COLO829 (cell line): ENCODE measurements around the gene MIA2.

Experiments
- DNase-seq: peaks from one replicate; pipeline ENCODE4 v3.0.0; 2012; ENCODE audit warnings: low spot score

MIA2 gene

DNA sequence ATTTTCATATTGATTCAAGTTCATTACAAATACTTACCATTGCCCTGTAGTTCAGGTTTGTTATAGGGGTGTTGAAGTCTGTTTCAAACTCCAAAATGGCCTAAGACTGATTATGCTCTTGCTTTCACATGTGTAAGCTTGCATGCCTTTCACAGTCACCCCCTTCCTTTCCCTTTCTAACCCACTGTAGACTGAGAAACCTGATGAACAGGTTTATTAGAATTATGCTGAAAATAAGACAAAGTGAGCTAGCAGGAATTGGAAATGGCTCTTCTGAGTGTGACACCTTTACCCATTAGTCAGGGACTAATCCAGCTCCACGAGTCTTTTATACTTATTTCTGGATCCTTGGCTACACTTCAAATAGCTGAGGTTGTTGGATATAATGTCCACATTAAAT lies 159.6 kb downstream of the MIA2 start:
- DNase-seq, result no peak

DNA sequence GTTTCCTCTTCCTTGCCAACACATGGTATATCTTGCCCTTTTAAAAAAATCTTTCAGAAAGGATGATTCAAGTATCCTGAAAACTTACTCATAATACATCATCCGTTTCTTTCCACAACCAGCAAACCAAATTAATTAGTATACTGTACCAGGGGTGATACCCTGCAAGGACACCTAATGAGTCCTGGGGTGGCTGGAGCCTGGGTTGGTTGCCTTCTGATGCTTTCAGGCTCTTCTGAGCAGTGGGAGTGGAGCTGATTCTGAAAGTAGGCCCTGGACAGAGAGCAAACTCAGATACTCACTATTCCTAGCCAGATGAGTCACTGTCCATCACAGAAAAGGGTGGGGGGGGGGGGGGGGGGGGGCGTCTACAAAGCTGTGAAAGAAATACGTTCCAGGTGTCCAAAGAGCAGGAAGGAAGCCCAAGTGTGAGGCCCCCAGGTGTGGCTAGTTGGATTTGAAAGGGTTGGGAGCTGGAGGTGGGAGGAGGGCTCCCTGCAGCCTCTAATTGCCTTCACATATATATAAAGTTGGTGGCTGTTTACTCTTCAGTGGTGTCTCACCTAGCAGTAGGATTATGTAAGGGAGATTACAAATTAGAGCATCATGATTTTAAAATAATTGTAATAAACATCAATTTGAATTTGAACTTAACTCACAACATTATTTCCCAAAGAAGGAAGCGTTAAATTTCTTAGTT lies 162.0 kb downstream of the MIA2 start:
- no peak for DNase-seq

DNA sequence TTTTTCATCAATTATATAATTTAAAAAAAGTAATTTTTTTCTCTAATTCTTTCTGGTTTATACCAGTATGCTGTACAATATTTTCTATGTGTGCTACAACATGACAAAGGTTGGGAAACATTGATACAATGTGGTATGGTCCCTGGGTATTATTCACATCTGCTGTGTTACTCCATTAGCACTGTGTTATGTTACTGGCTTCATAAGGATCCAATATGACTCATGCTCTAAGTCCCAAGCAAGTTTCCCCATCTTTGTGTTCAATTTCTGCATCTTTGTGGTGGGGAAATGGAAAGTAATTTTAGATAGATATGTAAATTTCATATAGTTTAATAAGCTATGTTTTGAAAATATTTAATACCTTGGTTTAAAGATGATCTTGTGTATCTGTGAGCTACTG lies 162.7 kb downstream of the MIA2 start:
- DNase-seq, result no peak

DNA sequence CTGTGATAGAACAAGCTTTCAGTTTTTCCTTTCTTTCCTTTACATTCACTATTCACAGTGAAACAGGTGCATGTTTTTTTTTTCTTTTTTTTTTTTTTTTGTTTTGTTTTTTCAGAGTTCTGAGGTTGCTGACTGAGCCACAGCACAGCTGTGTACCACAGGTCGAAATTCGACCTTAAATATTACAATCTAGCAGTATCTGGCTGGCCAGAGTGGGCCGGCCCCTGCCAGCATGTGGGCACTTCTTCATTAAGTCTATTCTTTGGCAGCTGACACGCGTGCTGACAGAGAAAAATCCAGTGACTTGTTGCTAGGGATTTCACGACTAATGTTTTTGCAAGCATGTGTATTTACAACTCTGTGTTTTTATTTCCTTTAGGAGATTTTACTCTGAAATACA lies 164.7 kb downstream of the MIA2 start:
- no peak for DNase-seq

DNA sequence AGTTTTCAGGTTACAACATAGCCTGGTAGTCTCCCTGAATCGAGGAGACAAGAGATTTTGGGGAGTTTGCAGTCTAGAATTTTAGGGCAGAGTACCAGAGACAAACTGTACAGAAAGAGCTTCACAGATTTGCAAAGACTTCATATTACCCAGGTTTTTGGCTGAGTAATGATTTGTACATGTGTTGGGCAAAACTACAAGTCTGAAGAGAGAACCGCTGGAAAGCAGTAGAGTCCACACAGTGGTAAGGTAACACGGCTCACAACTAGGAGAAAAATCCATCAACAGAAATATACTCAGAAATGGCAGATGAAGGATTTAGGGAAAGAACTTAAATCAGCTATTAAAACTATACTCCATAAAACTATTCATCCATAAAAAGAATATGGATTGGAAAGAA lies 172.8 kb downstream of the MIA2 start:
- no peak for DNase-seq

DNA sequence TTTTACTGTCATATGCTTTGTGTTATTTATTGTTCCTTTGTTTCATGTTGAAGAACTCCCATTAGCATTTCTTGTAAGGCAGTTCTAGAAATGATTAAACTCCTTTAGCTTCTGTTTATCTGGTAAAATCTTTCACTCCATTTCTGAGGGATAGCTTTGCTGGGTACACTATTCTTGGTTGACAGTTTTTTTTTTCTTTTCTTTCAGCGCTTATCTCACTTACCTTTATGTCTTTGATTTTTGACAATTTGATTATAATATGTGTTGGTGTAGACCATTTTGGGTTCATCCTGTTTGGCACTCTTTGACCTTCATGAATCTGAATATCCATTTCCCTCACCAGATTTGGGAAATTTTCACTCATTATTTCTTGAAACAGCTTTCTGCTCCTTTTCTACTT lies 182.4 kb downstream of the MIA2 start:
- no peak for DNase-seq

DNA sequence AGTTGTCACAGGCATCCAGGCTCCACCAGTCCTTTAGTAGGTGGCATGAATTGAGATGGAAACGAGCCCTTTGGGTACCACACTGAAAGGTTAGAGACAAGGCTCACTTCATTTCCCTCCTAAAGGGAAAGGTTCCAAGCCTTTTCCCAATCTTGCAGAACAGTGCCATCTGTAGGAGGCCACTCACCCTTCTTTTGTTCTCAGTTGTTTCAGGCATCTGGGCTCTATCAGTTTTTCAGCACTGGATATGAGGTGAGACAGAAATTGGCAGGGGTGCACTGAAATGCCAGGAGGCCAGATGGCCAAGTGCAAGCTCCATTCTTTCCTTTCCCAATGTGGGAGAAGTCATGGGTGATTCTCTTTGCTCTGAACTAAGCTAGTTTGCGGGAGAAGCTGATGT lies 183.3 kb downstream of the MIA2 start:
- DNase-seq, result no peak

DNA sequence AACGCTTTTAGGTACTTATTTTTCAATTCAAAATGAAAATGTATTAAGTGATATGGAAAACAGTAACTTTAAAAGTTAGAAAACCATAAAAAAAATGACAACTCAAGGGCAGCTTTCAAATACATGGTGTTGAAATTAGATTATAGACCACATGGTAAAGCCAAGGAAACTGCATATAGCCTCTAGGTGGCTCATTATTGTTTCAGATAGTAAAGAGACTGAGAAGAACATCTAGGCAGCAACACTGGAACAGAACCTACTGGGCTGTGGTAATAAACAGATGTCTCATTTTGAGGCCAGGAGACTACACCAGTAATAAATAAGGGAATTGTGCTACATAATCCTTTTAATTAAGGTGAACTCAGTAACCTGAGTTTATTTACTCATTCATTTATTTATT lies 185.6 kb downstream of the MIA2 start:
- no peak for DNase-seq

DNA sequence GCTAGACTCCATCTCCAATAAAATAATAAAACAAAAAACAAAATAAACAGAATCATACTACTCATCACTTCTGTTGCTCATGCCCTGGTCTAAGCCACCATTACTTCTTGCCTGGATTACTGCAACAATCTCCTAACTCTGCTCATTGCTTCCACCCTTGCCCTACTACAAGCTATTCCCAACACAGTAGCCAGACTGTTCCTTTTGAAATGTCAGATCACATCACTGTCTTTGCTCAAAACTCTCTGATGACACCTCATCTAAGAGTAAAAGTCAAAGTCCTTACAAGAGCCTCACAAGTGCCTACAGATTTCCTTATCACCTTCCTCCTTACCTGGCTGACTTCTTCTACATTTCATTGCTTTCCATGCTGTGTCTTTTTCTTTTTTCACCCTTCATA lies 188.5 kb downstream of the MIA2 start:
- no peak for DNase-seq

DNA sequence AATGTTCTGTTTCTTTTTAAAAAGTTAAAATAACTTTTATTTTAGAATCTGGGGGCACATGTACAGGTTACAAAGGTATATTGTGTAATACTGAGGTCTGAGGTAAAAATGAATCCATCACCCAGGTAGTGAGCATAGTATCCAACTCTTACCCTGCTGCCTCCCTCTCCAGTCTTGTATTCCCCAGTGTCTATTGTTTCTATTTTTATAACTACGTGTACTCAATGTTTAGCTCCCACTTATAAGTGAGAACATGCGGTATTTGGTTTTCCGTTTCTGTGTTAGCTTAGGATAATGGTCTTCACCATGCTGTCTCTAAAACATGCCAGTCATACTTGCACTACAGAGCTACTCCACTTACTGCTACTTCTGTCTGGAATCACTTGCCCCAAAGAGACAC lies 190.1 kb downstream of the MIA2 start:
- no peak for DNase-seq

DNA sequence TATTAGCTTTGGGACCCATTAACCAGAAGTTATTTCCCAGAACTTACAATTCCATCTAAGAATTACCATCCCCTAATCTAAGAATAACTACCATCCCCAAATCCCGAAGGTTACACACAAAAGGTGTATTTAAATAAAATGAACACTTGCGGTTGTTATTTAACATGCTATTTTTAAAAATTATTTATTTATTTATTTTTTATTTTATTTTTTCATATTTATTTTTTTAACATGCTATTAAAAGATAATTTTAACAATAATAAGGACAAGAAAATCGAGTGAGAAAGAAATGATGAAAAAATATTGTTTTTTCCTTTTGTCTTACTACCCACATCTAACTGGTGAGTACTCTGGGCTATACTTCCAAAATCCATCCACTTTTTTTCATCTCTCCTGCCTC lies 192.2 kb downstream of the MIA2 start:
- DNase-seq, result no peak

DNA sequence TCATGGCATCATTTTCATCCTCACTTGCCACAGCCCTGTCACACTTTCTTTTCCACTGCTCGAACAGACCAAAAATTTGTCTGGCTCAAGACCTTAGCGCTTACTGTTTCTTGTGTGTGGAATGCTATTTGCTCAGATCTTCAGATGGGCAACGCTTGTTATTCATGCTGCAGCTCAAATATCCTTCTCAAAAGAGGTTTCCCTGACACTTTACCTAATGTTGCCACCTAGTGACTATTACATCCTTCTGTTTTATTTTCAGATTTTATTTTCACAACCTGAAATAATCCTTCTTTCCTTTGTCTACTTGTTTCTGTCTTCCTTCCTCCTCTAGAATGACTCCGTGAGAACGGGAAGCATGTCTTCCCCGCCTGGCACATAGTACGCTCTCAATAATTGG lies 192.9 kb downstream of the MIA2 start:
- peak; percentile 11 for DNase-seq

DNA sequence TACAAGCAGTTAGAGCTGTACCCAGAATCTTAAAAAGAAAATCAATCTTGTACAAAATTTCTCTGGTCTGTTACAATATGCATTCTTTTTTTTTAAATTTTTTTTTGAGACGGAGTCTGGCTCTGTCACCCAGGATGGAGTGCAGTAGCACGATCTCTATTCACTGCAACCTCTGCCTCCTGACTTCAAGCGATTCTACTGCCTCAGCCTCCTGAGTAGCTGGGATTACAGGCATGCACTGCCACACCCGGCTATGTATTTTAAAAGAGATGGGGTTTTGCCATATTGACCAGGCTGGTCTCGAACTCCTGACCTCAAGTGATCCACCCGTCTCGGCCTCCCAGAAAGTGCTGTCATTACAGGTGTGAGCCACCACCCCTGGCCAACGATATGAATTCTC lies 194.4 kb downstream of the MIA2 start:
- no peak for DNase-seq

DNA sequence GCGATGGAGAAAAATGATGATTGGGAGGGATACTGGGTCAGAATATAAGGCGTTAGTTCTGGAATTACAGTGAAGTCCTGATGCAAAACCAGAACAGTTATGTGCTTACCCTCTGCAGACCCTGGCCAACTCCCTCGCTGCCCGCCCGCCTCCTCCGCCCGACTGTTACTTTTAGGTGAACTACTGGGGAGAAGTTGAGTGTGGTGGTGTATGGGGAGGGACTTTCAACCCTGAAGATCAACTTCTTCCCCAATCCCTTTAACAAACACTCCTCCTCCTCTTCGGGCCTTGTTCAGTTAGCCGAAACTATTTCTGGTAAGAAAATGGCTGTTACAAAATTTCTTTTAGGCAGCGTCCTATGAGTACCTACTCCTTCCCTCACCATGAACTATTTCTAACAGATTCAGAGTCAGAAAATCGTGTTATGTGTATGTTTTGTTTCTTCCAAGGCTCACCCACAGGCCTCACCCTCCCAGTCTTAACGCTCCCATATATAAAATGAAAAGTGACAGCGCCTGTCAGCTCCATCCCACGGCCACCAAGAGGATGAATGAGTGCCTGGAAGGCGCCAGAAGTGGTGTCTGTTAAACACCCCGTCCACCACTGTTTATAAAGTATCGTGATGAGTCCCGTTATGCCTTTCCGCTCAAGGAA lies 197.2 kb downstream of the MIA2 start:
- DNase-seq, result no peak

DNA sequence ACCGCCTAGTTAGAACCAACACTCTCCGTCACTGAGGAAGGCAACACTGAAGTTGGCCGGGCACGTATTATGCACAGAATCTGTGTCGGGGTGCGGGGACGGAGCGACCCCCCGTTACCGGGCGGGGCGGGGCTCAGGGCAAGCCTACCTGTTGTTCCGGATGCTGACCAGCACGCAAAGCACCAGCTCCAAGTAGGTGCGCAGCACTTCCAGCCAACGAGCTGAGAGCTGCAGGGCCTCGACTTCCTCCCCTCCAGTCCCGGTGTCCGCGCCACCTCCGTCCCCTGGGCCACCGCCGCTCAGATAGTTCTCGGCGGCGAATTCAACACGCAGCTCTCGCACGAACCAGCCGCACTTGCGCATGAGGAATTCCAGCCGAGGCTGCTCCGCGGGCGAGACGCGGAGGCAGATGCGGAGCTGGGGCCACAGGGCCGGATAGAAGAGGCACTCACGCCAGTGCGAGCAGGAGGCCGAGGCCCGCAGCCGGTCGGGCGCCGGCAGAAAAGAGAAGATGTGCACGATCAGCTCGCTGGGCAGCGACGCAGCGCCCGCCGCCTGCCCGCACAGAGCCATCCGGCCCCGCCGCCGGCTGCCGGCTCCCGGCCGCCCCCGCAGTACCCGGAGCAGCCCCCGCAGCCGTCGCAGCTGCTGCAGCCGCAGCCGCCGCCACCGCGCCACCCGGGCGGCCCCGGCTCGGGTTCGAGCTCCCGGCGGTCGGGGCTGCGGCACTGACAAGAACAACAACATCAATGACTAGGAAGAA lies 197.9 kb downstream of the MIA2 start:
- no peak for DNase-seq

DNA sequence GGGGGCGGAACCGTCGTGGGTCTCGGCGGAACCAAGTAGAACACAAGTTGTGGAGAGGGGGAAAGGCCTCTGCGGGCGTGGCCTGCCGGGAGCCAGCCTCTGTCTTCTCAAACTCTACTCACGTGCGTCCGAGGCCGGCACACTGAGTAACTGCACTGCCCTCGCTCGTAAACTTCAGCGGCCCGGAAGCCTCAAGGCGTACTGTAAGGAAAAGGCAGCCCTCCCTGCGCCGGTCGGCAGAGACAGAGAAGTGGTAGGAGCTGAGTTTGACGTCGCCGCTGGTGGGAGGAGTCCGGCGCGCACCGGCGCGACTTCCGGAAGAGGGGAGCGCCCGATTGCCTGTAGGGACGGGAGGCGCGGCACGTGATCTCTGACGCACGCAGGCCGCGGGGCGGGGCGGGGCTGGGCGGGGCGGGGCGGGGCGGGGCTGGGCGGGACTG lies 198.5 kb downstream of the MIA2 start, which contains the start of gene FBXO33:
TSS of gene FBXO33 (minus strand) at position 255 of the 440 bp plus-strand sequence. CDS start 271 bp downstream, outside the sequence.
- DNase-seq, result peak; percentile 94

DNA sequence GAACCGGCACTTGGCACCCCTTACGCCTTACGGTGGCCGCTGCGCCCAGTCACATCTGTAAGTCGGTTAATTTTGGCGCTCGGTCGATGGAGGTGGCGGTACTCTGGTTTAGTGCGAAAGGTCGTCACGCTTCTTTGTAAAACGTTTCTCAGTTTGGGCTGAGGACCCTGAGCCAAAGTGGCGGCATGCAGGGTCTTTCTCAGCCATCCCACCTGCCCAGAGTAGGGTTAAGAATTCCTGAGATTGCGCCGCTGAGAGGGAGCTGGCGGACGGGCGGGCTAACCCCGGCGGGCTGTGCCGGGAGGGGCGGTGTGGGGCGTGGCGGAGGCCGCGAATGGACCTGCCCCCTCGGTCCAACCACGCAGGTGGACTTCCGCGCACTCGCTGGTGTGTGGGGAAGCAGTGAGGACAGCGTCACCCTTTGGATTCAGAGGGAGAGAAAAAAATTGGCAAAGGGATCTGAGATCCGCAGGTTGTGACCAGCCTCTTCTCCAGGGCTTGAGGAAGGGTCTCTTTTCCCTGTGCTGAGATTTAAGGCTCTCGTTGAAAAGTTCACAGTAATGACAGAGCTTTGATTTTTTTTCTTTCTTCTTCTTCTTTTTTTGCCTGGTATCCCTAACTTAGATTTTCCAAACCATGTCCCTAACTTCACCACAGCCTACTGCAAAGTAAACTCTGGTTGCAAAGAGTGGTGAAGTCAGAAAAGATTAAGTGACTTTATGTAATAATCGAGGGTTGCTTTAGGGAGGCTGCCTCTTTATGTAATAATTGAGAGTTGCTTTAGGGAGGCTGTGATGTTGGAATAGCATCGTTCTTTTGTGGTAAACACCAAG lies 199.1 kb downstream of the MIA2 start:
- peak; percentile 65 for DNase-seq

DNA sequence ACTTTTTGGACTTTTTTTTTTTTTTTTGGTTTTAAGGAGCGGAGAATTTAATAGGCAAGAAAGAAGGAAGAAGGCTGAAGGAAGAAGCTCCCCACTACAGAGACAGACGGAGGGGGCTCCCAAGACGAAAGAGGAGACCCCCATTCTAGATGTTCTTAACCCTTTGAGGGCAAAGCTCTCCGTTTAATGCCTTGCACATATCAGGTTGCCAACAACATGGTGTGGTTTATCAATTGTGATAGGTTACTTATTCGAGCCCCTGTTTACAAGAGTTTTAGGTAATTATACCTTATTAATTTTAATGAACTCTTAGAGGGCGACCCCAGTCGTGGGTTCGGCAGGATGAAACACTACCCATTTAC lies 199.7 kb downstream of the MIA2 start:
- no peak for DNase-seq

DNA sequence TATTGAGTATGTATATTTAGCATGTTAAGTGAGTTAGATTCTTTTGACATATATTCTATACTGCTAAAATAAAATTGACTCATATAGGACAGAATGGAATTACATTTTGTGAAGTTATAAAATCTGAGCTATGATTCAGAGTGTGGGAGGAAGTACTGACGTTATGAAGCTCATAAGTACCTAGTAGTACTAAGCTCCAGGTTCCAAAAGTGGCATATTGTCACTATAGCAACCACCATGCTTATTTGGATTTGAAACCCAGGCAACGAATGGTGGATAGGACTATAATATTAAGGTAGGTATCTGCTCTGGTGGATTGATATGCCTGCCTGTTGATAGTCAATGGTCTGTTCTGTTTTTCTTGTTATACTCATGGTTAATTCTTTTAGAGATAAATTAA lies 200.7 kb downstream of the MIA2 start:
- DNase-seq, result no peak

DNA sequence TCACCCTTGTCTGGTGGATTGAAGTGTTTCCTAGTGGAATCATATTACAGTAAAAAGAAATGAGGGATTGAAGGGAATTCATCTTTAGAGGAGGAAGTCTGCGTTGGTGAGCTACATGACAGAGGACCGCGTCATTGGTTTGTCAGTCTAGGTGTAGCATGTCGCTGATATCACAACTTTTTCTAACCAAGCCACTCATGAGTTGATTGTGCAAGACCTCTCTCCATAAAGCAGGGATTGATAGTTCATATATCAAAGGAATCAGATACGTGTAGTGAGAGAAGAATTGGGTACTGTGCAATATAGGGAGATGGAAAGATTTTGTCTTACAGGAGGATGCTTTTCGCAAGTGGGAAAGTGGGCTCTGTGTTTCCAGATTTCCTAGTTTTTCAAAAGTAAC lies 201.5 kb downstream of the MIA2 start:
- no peak for DNase-seq
